ENCODE data around the gene RBM20.

RBM20 gene

GRCh38 chr10:110742801-110743200 lies 98.7 kb downstream of the RBM20 start:
- no peak for DNase-seq

- DNase-seq = no peak
Observed at GRCh38 chr10:110744782-110745181, 100.6 kb downstream of the RBM20 start.

DNA sequence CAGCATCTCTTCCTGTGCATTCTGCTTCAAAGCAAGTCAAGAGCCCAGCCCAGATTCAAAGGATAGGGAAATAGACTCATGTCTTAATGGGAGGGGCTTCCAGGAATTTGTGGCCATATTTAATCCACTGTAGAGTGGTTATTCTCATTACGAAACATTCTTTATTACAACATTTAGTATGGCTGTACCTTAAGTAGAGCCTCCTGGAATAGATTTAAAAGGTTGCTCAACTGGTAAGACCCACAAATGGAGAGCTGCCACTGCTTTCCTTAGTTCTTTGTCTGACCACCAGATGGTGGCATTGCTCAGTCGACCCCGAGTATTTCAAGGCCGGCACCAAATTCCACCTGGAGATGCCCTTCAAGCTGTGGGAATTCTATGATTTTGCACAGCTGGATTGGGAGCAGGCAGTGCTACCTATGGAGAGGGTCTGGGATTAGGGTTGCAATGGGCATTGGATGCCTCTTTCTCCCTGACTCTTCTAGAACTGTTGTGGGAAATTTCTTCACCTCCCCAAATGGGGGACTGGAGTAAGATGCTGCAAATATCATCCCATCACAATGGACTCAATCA lies 102.2 kb downstream of the RBM20 start:
- peak; percentile 80 for DNase-seq

DNA sequence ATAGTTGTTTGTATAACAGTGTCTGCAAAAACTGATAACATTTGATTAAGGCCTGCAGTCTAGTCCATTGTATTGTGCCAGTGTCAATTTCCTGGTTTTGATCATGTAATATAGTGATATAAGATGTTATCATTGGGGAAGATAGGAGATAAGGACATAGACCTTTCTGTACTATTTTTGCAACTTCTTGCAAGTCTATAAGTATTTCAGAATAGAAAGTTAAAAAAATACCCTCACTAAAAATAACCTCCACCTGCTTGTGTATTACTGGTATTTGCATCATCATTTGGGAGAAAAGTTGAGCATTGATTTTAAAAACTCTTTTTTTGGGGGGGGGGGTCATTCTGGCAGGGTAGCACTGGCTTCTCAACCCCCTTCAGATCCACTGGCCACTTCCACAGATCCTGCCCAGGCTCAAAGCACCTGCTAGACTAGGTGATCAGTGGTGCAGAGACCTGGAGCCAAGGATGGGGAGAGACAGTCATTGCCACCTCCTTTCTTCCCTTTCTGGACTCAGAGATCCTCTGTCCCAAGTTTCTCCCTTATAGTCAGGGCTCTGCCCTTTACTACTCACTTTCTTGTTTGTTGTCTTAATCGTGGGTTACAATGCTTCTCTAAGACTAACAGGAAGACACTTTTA lies 103.0 kb downstream of the RBM20 start:
- DNase-seq = no peak

DNA sequence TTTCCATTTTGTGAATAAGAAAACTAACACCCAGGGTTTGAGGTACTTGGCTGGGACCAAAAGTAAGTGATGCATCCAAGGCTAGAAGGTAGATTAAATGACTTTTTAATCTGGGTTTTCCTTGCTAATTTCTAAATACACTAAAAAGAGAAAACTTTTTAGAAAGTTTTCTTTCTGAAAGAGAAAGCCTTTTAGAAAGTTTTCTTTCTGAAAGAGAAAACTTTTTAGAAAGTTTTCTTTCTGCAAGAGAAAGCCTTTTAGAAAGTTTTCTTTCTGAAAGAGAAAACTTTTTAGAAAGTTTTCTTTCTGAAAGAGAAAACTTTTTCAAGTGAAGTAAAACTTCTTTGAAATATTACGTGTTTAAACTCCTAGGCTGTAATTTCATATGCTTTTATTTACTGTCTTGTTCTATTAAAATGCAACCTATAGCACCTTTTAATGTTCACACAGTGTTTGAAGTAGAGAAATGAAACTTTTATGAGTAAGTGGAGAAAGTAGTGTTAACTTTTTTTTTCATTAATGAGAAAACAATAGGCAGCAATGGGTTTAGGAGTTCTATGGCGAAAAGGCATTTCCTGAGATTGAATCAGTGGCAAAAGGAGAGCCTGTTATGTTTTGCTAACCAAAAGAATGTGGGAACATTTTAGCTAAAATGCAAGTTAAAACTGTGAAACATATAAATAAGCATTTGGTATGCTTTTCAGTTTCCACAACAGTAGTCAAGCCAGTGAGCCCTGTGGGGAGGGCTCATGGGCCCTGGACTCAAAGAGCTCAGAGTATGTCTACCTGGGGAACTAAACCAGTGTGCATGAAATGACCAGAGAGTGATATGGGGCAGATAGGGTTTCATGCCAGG lies 103.7 kb downstream of the RBM20 start:
- DNase-seq = no peak

- DNase-seq = no peak
Observed at GRCh38 chr10:110748970-110749369, 104.8 kb downstream of the RBM20 start.

GRCh38 chr10:110750931-110751330 lies 106.8 kb downstream of the RBM20 start:
- DNase-seq = no peak

GRCh38 chr10:110751850-110752249 lies 107.7 kb downstream of the RBM20 start:
- no peak for DNase-seq

GRCh38 chr10:110753462-110753861 lies 109.3 kb downstream of the RBM20 start:
- DNase-seq = no peak

DNA sequence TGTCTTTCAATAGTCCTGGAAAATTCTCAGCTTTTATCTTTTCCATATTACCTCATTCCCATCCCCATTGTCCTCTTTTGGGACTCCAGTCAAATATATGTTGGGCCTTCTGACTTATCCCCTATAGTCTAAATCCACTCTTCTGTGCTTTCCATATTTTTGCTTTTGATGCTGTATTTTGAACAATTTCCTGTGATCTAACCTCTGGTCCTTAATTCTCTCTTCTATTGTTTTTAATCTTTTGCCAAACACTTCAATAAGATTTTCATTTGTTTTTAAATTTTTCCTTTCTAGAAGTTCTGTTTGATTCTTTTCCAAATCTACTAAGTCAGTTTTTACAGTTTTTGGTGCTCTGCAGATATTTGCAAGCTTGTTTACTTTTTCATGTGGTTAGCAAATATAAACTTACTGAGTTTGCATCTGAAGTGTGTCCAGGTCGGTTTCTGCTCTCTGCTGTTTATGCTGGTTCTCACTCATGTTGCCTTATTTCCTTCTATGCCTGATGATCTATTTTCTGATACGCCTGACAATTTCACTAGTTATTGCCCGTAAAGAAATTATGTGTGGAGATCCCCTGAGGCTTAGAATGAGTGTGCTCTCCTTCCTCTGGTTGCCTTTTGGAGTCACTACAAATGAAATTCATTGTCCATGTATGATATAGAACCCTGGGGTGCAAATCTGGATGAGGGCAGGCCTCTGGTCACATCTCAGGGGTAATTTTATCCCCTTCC lies 110.4 kb downstream of the RBM20 start:
- DNase-seq = no peak

DNA sequence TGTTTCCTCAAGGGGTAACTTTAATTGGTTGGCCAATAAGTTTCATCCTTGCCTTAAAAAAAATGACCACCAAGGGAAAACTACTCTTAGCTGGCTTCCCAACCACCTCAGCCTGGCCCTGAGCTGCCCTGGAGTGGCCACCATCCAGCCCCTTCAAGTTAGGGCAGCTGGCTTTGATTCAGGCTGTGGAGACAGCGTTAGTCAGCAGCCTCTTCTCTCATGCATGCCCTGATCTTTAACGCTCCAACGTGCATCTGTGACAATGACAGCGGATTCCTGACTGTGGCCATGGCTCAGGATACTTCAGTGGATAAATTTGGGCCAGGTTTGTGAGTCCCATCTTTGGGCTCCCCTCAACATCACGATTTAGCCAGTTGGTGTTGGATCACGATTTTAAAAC lies 111.6 kb downstream of the RBM20 start:
- peak; percentile 53 for DNase-seq

GRCh38 chr10:110756876-110757275 lies 112.7 kb downstream of the RBM20 start:
- DNase-seq = no peak

GRCh38 chr10:110757586-110757985 lies 113.5 kb downstream of the RBM20 start:
- DNase-seq = no peak

- DNase-seq = no peak
Observed at GRCh38 chr10:110758128-110758765, 114.1 kb downstream of the RBM20 start.

GRCh38 chr10:110758898-110759297 lies 114.8 kb downstream of the RBM20 start:
- no peak for DNase-seq

GRCh38 chr10:110759523-110759922 lies 115.4 kb downstream of the RBM20 start:
- no peak for DNase-seq

GRCh38 chr10:110762109-110762848 lies 118.1 kb downstream of the RBM20 start:
- peak; percentile 68 for DNase-seq

- no peak for DNase-seq
Observed at GRCh38 chr10:110762849-110763211, 118.7 kb downstream of the RBM20 start.

- peak; percentile 18 for DNase-seq
Observed at GRCh38 chr10:110764378-110764777, 120.2 kb downstream of the RBM20 start.

- DNase-seq = no peak
Observed at GRCh38 chr10:110764793-110765512, 120.8 kb downstream of the RBM20 start.

DNA sequence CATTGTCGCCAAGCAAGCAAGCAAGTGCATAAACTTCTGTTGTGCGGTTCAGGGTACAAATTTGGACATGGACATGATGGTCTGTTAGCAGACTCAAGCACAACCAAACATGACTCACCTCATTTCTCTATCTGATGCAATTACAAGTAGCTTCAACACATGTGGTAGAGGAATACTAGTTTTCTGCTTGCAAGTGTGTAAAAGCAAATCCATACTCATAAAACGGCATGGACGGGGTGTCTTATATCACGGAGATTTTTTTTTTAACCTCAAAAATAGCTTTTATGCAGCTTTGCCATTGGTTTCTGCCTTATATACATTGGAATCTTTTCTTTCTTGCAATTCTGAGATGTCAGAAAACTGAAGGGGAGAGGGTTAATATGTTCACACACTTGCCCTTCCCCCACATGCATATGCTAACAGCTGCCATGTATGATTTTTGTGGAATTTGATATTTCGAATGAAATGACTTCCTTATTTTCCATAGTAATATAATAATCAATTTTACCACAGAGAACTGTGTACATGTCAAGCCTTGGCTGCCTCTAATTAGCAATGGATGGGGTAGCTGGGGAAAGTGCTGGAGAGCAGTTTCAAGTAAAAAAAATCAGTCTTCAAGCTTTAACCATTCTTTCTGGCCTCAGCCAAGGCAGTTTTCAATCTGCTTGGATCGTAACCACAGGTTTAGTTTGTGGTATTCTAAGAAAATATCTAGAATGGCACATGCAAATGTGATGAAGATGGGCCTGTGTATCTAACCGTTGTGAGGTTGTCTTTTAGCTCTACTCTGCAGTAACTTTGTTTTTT lies 121.6 kb downstream of the RBM20 start:
- DNase-seq = peak; percentile 36

Measured in DMS53 (cell line).